HEK293 (cell line): ENCODE data around the gene MATN4.

Experiments used
- YY1 ChIP-seq: fragments of 450-650 bp; formaldehyde crosslinking; IDR thresholded peaks from 2 replicates; pipeline ENCODE4 v1.5.1; 2018; ENCODE audit warnings: missing biosample characterization, missing genetic modification characterization
- ZNF2 ChIP-seq: fragments of 450-650 bp; formaldehyde crosslinking; IDR thresholded peaks from 2 replicates; pipeline ENCODE4 v1.5.1; 2016; ENCODE audit warnings: missing biosample characterization, missing genetic modification characterization
- ZNF76 ChIP-seq: fragments of 450-650 bp; formaldehyde crosslinking; IDR thresholded peaks from 2 replicates; pipeline ENCODE4; 2016; ENCODE audit warnings: low read depth, missing biosample characterization, missing genetic modification characterization, borderline replicate concordance
- TF ChIP-seq, protein P1 (sequence below): fragments of 450-650 bp; formaldehyde crosslinking; IDR thresholded peaks from 2 replicates; pipeline ENCODE4 v1.5.1; 2016; ENCODE audit warnings: missing biosample characterization, missing genetic modification characterization
- TF ChIP-seq, protein P2 (sequence below): fragments of 450-650 bp; formaldehyde crosslinking; IDR thresholded peaks from 2 replicates; pipeline ENCODE4 v1.5.1; 2016; ENCODE audit warnings: missing biosample characterization, missing genetic modification characterization

- TF ChIP-seq ZNF2 (tag by site-specific recombination): no peak
- TF ChIP-seq YY1: no peak
- TF ChIP-seq, protein P1, sequence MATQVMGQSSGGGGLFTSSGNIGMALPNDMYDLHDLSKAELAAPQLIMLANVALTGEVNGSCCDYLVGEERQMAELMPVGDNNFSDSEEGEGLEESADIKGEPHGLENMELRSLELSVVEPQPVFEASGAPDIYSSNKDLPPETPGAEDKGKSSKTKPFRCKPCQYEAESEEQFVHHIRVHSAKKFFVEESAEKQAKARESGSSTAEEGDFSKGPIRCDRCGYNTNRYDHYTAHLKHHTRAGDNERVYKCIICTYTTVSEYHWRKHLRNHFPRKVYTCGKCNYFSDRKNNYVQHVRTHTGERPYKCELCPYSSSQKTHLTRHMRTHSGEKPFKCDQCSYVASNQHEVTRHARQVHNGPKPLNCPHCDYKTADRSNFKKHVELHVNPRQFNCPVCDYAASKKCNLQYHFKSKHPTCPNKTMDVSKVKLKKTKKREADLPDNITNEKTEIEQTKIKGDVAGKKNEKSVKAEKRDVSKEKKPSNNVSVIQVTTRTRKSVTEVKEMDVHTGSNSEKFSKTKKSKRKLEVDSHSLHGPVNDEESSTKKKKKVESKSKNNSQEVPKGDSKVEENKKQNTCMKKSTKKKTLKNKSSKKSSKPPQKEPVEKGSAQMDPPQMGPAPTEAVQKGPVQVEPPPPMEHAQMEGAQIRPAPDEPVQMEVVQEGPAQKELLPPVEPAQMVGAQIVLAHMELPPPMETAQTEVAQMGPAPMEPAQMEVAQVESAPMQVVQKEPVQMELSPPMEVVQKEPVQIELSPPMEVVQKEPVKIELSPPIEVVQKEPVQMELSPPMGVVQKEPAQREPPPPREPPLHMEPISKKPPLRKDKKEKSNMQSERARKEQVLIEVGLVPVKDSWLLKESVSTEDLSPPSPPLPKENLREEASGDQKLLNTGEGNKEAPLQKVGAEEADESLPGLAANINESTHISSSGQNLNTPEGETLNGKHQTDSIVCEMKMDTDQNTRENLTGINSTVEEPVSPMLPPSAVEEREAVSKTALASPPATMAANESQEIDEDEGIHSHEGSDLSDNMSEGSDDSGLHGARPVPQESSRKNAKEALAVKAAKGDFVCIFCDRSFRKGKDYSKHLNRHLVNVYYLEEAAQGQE (tag by site-specific recombination): no peak
- TF ChIP-seq ZNF76 (tag by site-specific recombination): no peak
- TF ChIP-seq, protein P2, sequence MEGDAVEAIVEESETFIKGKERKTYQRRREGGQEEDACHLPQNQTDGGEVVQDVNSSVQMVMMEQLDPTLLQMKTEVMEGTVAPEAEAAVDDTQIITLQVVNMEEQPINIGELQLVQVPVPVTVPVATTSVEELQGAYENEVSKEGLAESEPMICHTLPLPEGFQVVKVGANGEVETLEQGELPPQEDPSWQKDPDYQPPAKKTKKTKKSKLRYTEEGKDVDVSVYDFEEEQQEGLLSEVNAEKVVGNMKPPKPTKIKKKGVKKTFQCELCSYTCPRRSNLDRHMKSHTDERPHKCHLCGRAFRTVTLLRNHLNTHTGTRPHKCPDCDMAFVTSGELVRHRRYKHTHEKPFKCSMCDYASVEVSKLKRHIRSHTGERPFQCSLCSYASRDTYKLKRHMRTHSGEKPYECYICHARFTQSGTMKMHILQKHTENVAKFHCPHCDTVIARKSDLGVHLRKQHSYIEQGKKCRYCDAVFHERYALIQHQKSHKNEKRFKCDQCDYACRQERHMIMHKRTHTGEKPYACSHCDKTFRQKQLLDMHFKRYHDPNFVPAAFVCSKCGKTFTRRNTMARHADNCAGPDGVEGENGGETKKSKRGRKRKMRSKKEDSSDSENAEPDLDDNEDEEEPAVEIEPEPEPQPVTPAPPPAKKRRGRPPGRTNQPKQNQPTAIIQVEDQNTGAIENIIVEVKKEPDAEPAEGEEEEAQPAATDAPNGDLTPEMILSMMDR: no peak
Measured at GRCh38 chr20:45350217-45350616, 42.1 kb upstream of the MATN4 start.
